H9 (cell line): ENCODE data around the gene SLCO3A1. TPM values are rescaled to one million over a fixed set of nuclear protein-coding genes. Genes with fewer than 3 reads are reported as not detected.

Experiments
- DNase-seq: peaks from one replicate; pipeline ENCODE4 v3.0.0-alpha.2; 2017
- H2AFZ ChIP-seq: one replicate; pipeline ENCODE4 v1.6.1; 2013; ENCODE audit warnings: mild to moderate bottlenecking, low read length, control low read depth, moderate library complexity
- H2AK5ac ChIP-seq: 2 replicates; pipeline ENCODE4 v1.6.1; 2013; ENCODE audit warnings: low read length, control low read depth, mixed read lengths; ENCODE audit not compliant: insufficient read length
- H2BK120ac ChIP-seq: one replicate; pipeline ENCODE4 v1.6.1; 2013; ENCODE audit warnings: low read depth, mild to moderate bottlenecking, low read length, control low read depth, inconsistent platforms; ENCODE audit not compliant: poor library complexity, severe bottlenecking
- H2BK12ac ChIP-seq: 2 replicates; pipeline ENCODE4 v1.6.1; 2013; ENCODE audit warnings: low read length, control low read depth, mixed read lengths, low read depth; ENCODE audit not compliant: insufficient read length
- H2BK15ac ChIP-seq: 2 replicates; pipeline ENCODE4 v1.6.1; 2013; ENCODE audit warnings: low read depth, low read length, control low read depth
- H2BK20ac ChIP-seq: one replicate; pipeline ENCODE4 v1.6.1; 2013; ENCODE audit warnings: low read depth, mild to moderate bottlenecking, low read length, control low read depth, inconsistent platforms; ENCODE audit not compliant: poor library complexity, severe bottlenecking
- H2BK5ac ChIP-seq: 2 replicates; pipeline ENCODE4 v1.6.1; 2013; ENCODE audit warnings: low read length, control low read depth, mixed read lengths; ENCODE audit not compliant: insufficient read length
- H3K14ac ChIP-seq: 2 replicates; pipeline ENCODE4 v1.6.1; 2013; ENCODE audit warnings: low read length, control low read depth; ENCODE audit not compliant: insufficient read depth
- H3K18ac ChIP-seq: 2 replicates; pipeline ENCODE4 v1.6.1; 2013; ENCODE audit warnings: low read depth, mild to moderate bottlenecking, mixed read lengths, low read length, control low read depth; ENCODE audit not compliant: insufficient read length
- H3K23ac ChIP-seq: 2 replicates; pipeline ENCODE4 v1.6.1; 2013; ENCODE audit warnings: low read length, control low read depth, mixed read lengths, low read depth; ENCODE audit not compliant: insufficient read length
- H3K23me2 ChIP-seq: 2 replicates; pipeline ENCODE4 v1.6.1; 2013; ENCODE audit warnings: low read depth, mild to moderate bottlenecking, mixed read lengths, low read length, control low read depth; ENCODE audit not compliant: insufficient read length, poor library complexity, severe bottlenecking
- H3K27ac ChIP-seq: 2 replicates; pipeline ENCODE4 v1.5.1; 2013; ENCODE audit warnings: low read length, control low read depth, mixed read lengths, low read depth; ENCODE audit not compliant: insufficient read length
- H3K27me3 ChIP-seq: 2 replicates; pipeline ENCODE4 v1.6.1; 2013; ENCODE audit warnings: low read length, control low read depth, inconsistent platforms; ENCODE audit not compliant: insufficient read depth
- H3K4ac ChIP-seq: 2 replicates; pipeline ENCODE4 v1.6.1; 2013; ENCODE audit warnings: low read depth, mild to moderate bottlenecking, control low read depth, inconsistent platforms, low read length, moderate library complexity
- H3K4me1 ChIP-seq: 2 replicates; pipeline ENCODE4 v1.6.1; 2013; ENCODE audit warnings: low read length, control low read depth, inconsistent platforms; ENCODE audit not compliant: insufficient read depth
- H3K4me2 ChIP-seq: 2 replicates; pipeline ENCODE4 v1.6.1; 2013; ENCODE audit warnings: low read length, control low read depth, mixed read lengths; ENCODE audit not compliant: insufficient read length, insufficient read depth
- H3K56ac ChIP-seq: 2 replicates; pipeline ENCODE4 v1.6.1; 2013; ENCODE audit warnings: low read depth, mild to moderate bottlenecking, mixed read lengths, low read length, control low read depth; ENCODE audit not compliant: insufficient read length
- H3K79me1 ChIP-seq: 2 replicates; pipeline ENCODE4 v1.6.1; 2013; ENCODE audit warnings: low read depth, mild to moderate bottlenecking, moderate library complexity, low read length, control low read depth, inconsistent platforms; ENCODE audit not compliant: insufficient read depth, poor library complexity, severe bottlenecking
- H3K79me2 ChIP-seq: 2 replicates; pipeline ENCODE4 v1.6.1; 2013; ENCODE audit warnings: low read length, control low read depth, inconsistent platforms; ENCODE audit not compliant: insufficient read depth
- H3K9ac ChIP-seq: 2 replicates; pipeline ENCODE4 v1.6.1; 2013; ENCODE audit warnings: low read length, control low read depth, mixed read lengths; ENCODE audit not compliant: insufficient read length; ENCODE audit errors: extremely low read depth
- H3K9me3 ChIP-seq: one replicate; pipeline ENCODE4 v1.6.1; 2013; ENCODE audit warnings: low read depth, low read length, inconsistent platforms; ENCODE audit not compliant: control insufficient read depth
- H3T11ph ChIP-seq: one replicate; pipeline ENCODE4 v1.6.1; 2013; ENCODE audit warnings: mild to moderate bottlenecking, low read length, control low read depth, inconsistent platforms
- H4K20me1 ChIP-seq: one replicate; pipeline ENCODE4 v1.6.1; 2013; ENCODE audit not compliant: control insufficient read depth, insufficient read length, insufficient read depth
- H4K5ac ChIP-seq: 2 replicates; pipeline ENCODE4 v1.6.1; 2013; ENCODE audit warnings: low read depth, mild to moderate bottlenecking, mixed read lengths, low read length, control low read depth; ENCODE audit not compliant: insufficient read length
- H4K8ac ChIP-seq: replicated peaks from 2 replicates; pipeline ENCODE4 v1.6.1; 2013; ENCODE audit warnings: low read length, control low read depth, mixed read lengths, low read depth; ENCODE audit not compliant: insufficient read length
- H4K91ac ChIP-seq: 2 replicates; pipeline ENCODE4 v1.6.1; 2013; ENCODE audit warnings: low read depth, mild to moderate bottlenecking, moderate library complexity, mixed read lengths, low read length, control low read depth; ENCODE audit not compliant: insufficient read length
- H3K27ac Mint-ChIP-seq, 3 experiments: 2 replicates in 2 of 3; 3 replicates in 1 of 3; pipeline ENCODE4 v1.8.0; 2020 to 2021; ENCODE audit warnings: mixed read lengths in 3 of 3, mild to moderate bottlenecking in 1 of 3, moderate library complexity in 1 of 3
- H3K27me3 Mint-ChIP-seq: 2 replicates; pipeline ENCODE4 v1.8.0; 2021; ENCODE audit warnings: low read depth, mild to moderate bottlenecking, moderate library complexity, mixed read lengths
- H3K36me3 Mint-ChIP-seq, 3 experiments: 2 replicates in 2 of 3; 3 replicates in 1 of 3; pipeline ENCODE4 v1.8.0; 2020 to 2021; ENCODE audit warnings: low read depth in 3 of 3, mixed read lengths in 3 of 3; ENCODE audit not compliant: insufficient read depth in 1 of 3
- H3K4me1 Mint-ChIP-seq, 2 experiments: 2 replicates each; pipeline ENCODE4 v1.8.0; 2020; ENCODE audit warnings: mixed read lengths in 2 of 2
- H3K4me3 Mint-ChIP-seq, 2 experiments: 2 replicates in 1 of 2; 3 replicates in 1 of 2; pipeline ENCODE4 v1.8.0; 2020 to 2021; ENCODE audit warnings: mild to moderate bottlenecking in 2 of 2, mixed read lengths in 2 of 2, moderate library complexity in 1 of 2
- H3K9me3 Mint-ChIP-seq, 2 experiments: 2 replicates in 1 of 2; 3 replicates in 1 of 2; pipeline ENCODE4 v1.8.0; 2020; ENCODE audit warnings: mild to moderate bottlenecking in 2 of 2, mixed read lengths in 2 of 2, moderate library complexity in 1 of 2
- WGBS: extraction: QIAGEN DNeasy Blood & Tissue Kit; methylation state at CpG from one replicate; pipeline ENCODE4 v1.1.7; 2013; ENCODE audit warnings: missing lambda C conversion rate, low lambda C conversion rate, mixed read lengths; ENCODE audit not compliant: insufficient read length; ENCODE audit errors: extremely low coverage; 5-methylcytosine and 5-hydroxymethylcytosine counted together
- total RNA-seq: library from RNA; stranded (reverse); gene quantifications from 2 replicates; pipeline ENCODE4 v1.2.1, GENCODE V29; 2021
- TF ChIP-seq, protein P1 (sequence below): fragments of 200-600 bp; sonication (generic); conservative IDR thresholded peaks from 3 replicates; pipeline ENCODE4 v1.8.0; 2021; ENCODE audit warnings: antibody characterized with exemption, mild to moderate bottlenecking

The SLCO3A1 gene
- total RNA-seq, 1 experiment from 2014 or later, result 9.4 TPM

DNA sequence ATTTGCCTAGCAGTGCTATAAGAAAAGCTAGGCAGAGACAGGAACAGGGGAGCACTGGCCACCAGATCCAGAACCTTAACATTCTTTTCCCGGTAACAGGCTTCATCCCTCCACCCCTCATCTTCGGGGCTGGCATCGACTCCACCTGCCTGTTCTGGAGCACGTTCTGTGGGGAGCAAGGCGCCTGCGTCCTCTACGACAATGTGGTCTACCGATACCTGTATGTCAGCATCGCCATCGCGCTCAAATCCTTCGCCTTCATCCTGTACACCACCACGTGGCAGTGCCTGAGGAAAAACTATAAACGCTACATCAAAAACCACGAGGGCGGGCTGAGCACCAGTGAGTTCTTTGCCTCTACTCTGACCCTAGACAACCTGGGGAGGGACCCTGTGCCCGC is 309.1 kb downstream of the SLCO3A1 start:
- no peaks in the 10 kb centered on the region for H3K79me1 ChIP-seq
- H2BK120ac ChIP-seq, result no peak overlapping the region
- no peaks in the 10 kb centered on the region for H3K9me3 ChIP-seq
- no peaks in the 10 kb centered on the region for H3K9me3 Mint-ChIP-seq
- no peak overlapping the region; a peak in 1 of 7 replicates for H3K27ac Mint-ChIP-seq
- H3K4me1 ChIP-seq, result peaks cover 23% of the 10 kb centered on the region
- H3K4me2 ChIP-seq, result no peak overlapping the region
- H3K4me3 Mint-ChIP-seq, result no peak overlapping the region
- no peak for DNase-seq
- H3K23ac ChIP-seq, result no peak overlapping the region
- no CpG with 5 or more reads among the region's 17 CpGs for WGBS
- H3K9ac ChIP-seq, result no peak overlapping the region
- H3K4me1 Mint-ChIP-seq, result peaks cover 71 to 73% of the 10 kb centered on the region in 2 experiments
- H3K27ac ChIP-seq, result no peak overlapping the region
- no peaks in the 10 kb centered on the region for H3K23me2 ChIP-seq
- TF ChIP-seq, protein P1, sequence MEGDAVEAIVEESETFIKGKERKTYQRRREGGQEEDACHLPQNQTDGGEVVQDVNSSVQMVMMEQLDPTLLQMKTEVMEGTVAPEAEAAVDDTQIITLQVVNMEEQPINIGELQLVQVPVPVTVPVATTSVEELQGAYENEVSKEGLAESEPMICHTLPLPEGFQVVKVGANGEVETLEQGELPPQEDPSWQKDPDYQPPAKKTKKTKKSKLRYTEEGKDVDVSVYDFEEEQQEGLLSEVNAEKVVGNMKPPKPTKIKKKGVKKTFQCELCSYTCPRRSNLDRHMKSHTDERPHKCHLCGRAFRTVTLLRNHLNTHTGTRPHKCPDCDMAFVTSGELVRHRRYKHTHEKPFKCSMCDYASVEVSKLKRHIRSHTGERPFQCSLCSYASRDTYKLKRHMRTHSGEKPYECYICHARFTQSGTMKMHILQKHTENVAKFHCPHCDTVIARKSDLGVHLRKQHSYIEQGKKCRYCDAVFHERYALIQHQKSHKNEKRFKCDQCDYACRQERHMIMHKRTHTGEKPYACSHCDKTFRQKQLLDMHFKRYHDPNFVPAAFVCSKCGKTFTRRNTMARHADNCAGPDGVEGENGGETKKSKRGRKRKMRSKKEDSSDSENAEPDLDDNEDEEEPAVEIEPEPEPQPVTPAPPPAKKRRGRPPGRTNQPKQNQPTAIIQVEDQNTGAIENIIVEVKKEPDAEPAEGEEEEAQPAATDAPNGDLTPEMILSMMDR, result no peak
- peak overlapping the region; percentile 36; the same call in 1 of the 2 replicates for H3K4ac ChIP-seq
- no peak overlapping the region for H3T11ph ChIP-seq
- no peak overlapping the region for H4K5ac ChIP-seq
- H3K18ac ChIP-seq, result peak overlapping the region; percentile 11
- no peaks in the 10 kb centered on the region for H3K79me2 ChIP-seq
- H3K36me3 Mint-ChIP-seq, result no peaks in the 10 kb centered on the region; a peak in 1 of 7 replicates
- H2AK5ac ChIP-seq, result no peak overlapping the region
- H3K56ac ChIP-seq, result no peak overlapping the region
- H4K8ac ChIP-seq, result no peak overlapping the region
- no peaks in the 10 kb centered on the region for H4K20me1 ChIP-seq
- no peak overlapping the region for H2BK20ac ChIP-seq
- no peak overlapping the region for H3K14ac ChIP-seq
- H2AFZ ChIP-seq, result no peak overlapping the region
- no peak overlapping the region for H2BK12ac ChIP-seq
- H2BK5ac ChIP-seq, result no peak overlapping the region
- no peak overlapping the region for H4K91ac ChIP-seq
- H3K27me3 Mint-ChIP-seq, result peaks cover 4% of the 10 kb centered on the region; the same call in 1 of the 2 replicates
- no peak overlapping the region for H2BK15ac ChIP-seq
- no peaks in the 10 kb centered on the region for H3K27me3 ChIP-seq
